8988T (cell line): Measurements from ENCODE around the gene TBC1D14.
A peak's percentile ranks its signal among the peaks of the same experiment; 100 is the strongest.

Source experiments
- DNase-seq: peaks from one replicate; pipeline ENCODE4 v3.0.0; 2011

The TBC1D14 gene

GRCh38 chr4:6983544-6984142 lies 74.0 kb downstream of the TBC1D14 start:
- no peak for DNase-seq

GRCh38 chr4:6984612-6985425 lies 75.2 kb downstream of the TBC1D14 start:
- DNase-seq, result no peak

GRCh38 chr4:6986072-6986780 lies 76.6 kb downstream of the TBC1D14 start:
- no peak for DNase-seq

DNA sequence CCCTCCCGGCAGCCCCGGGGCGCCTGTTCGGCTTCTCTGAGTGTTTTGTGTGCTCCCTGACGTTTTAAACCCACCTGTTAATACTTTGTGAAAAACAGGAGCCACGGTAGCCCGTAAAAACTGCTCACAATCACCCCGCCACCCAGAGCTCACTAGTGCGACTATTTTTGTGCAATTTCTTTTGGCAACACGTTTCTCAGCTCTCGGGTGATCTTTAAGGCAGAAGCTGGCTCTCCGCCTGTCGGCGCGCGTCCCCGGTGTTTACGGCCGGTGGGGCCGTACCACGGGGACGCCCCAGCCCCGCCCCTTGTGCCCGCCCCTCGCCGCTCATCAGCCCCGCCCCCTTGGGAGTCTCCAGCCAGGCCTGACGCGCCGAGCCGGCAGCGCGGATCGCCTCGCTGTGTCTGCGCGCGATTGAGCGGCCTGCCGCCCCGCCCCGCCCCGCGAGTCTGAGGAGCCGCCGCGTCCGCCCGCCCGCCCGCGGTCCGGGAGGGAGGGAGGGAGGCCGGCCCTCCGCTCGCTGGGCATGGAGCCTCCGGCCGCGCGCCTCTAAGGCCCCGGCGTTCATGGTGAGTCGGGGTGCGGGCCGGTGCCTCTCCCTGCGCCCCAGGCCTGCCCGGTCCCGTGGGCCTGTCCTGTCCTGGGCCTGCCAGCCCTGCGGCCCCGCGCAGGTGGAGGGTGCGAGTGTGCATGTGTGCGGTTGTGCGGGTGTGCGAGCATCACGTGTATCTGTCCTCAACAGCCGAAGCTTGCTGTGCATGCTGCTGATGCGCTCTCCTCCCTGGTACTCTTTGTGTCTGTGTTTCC lies 77.4 kb downstream of the TBC1D14 start:
- DNase-seq, result peak; percentile 86

- DNase-seq, result no peak
Measured at GRCh38 chr4:6987588-6987961, 77.9 kb downstream of the TBC1D14 start.

DNA sequence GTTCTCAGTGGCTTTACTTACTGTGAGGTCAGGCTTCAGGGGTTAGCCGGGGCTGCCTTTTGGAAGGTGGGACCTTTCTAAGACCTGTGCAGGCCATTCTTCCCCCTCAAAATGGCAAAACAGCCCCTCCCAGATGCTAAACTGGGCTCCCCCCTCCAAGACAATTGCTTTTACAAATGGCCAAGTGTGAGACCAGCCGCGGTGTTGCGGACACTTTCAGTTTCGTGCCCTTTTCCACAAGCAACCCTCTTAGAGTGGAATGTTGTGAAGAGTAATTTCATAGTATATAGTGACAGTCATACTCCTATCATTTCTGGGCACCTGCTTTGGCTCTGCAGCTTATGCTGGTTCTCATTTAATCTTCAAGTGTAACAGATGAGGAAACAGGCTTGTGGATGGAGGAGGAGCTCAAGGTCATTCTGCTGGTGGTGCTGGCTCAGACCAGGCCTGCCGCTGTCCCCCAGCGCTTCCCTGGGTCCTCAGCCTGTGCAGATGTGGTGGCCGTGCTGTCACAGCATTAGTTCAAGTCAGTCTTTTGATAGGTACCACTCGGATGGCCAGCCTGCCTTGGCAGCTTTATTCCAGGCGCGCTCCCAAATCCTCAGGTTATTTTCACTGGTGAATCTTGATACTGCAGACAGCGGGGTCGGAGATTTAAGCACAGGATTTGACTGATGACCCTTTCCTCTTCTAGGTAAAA lies 78.5 kb downstream of the TBC1D14 start:
- no peak for DNase-seq

DNA sequence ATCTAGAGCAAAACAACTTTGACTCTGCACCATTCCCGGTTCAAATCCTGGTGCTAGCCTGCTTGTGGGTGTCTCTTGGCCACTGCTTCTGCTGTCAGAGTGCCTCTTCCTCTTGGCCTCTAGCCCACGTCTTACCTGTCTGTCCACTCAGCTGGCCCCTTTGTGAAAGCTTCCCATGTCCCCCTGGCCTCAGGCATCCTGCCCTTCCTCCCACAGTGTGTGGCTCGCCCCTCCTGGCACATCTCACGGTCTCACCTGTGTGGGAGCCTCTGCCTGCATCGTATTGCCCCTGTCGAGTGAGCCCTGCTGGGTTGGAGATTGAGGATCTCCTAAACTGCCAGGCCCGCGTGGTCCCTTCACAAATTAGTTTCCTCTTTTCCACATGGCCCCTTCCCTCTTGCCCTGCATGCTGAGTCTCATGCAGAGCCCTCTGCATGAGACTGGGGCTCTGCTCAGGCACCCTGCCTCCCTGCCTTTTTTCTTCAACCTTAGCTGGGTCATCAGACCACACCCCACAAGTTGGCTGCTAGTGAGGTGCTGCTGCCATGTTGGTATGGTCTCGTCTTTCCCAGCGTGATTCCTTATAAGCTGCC lies 79.8 kb downstream of the TBC1D14 start:
- no peak for DNase-seq

- DNase-seq, result no peak
Measured at GRCh38 chr4:6990661-6991060, 81.0 kb downstream of the TBC1D14 start.

- DNase-seq, result no peak
Measured at GRCh38 chr4:6991249-6991648, 81.6 kb downstream of the TBC1D14 start.

- DNase-seq, result no peak
Measured at GRCh38 chr4:6991771-6992557, 82.3 kb downstream of the TBC1D14 start.

DNA sequence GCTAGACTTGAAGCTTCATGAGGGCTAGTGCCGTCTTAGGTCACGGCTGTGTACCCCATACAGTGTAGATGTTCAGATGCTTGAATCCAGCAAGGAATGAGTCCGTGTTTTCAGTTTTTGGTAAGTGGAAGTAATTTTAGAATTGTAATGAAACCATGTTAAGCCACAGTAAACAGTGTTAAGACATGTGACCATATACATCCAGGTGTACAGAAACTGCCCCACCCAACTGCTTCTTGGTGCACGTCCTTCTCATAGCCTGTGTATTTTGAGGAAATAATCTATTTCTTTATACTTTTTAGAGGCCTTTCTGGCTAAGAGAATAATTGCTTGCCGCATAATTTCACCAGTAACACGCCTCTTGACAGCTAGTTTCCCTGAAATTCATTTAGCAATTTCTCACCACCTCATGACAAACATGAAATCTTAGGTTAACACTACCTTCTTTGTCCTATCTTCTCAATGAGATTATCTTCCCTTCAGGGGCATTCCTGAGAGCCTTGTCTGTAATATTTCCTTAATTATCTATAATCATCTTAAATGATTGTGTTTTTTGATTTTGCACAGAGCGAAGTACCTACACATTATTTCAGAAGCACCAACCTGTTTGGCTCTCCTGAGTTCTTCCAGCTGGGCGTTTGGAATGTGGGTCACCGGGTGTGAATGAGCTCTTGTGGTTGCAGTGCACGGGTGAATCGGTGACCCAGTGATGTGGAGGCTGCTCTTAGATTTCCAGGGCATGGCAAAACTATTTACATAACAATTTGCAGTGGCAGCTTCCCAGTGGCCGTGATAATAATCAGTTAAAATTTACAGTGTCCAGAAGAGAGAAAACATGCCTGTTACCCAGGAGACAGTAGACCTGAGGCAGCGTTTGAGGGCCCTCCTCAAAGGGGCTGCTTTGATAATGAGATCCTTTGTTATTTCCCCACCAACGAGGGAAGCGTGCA lies 83.4 kb downstream of the TBC1D14 start:
- no peak for DNase-seq

GRCh38 chr4:6996481-6996880 lies 86.9 kb downstream of the TBC1D14 start:
- no peak for DNase-seq

GRCh38 chr4:6999172-7000086 lies 89.8 kb downstream of the TBC1D14 start:
- peak; percentile 50 for DNase-seq

DNA sequence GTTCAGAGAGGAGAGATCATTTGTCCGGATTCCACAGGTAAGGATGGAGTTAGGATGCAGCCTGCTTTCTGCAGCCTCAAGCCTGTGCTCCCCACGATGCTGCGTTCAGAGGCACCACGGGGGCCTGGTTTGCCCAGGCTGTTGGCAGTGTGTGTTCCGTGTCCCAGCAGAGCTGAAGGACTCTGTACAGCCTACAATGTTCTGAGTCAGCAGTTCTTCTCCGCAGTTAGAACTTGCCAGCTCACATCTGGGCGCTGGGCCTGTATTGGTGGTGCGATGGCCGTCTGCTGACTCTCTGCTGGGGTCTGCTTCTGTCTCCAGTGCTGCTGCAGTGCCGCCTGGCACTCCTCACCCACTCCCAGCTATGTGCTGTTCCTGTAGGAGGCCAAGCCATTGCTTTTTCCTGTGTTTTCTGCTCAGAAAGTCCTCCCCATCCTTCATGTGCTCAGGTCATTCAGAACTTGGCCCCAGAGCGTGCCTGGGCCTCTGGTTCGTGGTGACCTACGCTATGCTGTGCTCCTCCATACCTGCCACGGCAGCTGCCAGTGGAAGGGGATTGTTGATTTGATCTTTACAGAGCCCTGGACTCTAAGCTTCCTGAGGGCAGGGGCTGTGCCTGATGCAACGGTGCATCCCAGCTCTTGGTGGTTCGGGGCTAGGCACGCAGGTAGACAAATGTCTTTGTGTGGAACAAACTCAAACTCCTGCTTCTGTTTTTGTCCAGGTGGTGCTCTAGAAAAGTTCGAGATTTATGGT lies 91.0 kb downstream of the TBC1D14 start:
- no peak for DNase-seq

DNA sequence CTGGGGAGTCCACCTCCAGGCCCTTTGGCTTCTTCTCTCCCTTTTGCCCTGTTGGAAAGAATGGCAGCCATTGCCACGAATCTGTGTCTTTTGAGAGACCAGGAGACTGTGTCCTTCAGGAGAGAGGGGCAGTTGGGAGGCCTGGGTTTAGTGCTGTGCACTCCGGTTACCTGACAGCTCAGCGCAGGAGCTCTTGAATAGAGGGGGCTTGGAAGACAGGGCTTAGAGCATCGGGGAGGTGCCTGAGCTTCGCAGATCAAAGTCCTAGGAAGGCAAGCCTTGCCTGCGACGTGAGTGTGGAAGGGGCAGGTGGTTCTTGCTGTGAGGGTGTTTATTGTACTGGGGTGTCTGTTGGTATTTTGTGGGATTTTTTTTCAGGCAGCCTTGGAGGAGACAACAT lies 91.6 kb downstream of the TBC1D14 start:
- DNase-seq, result no peak

- no peak for DNase-seq
Measured at GRCh38 chr4:7002336-7002735, 92.7 kb downstream of the TBC1D14 start.

- no peak for DNase-seq
Measured at GRCh38 chr4:7003176-7003878, 93.7 kb downstream of the TBC1D14 start.

GRCh38 chr4:7003879-7004240 lies 94.2 kb downstream of the TBC1D14 start:
- no peak for DNase-seq
